C4-2B (cell line): ENCODE measurements around the gene HSF5.

ENCODE experiments used
- H3K27ac ChIP-seq: fragments of 450-650 bp; 2 replicates; pipeline ENCODE4 v1.5.1; 2017
- ZFX ChIP-seq: fragments of 450-650 bp; IDR thresholded peaks from 2 replicates; pipeline ENCODE4 v1.6.1; 2017
- TF ChIP-seq, protein P1 (sequence below): fragments of 450-650 bp; conservative IDR thresholded peaks from 2 replicates; pipeline ENCODE4 v1.5.1; 2017; ENCODE audit warnings: mild to moderate bottlenecking

Gene HSF5

DNA sequence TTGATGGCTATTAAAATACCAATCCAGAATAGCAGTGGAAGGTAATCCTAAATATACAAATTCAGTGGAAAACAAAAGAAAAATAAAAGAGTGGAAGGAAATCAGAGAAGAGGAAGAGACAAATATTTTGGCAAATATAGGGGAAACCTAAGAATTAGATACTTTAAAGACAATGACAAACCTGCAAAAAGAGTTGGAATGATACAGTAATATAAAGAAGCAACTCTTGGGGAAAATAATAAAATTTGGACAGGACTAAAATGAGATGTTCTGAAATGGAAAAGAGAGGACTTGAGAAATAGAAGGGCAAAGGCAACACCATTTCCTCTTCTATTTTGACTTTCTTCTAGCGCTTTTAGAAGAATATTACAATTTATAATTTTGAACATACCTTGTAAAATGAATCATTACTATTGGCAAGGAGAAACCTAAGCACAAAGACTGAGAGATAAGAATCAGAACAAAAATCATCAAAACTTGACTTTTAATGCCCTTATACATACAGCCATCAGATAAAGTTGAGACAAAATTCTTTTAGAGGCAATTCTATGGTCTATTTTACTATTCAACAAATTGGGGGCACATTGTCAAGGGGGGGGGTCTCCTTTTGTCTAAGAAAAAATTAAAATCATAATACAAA lies 76.0 kb downstream of the HSF5 start:
- TF ChIP-seq ZFX: no peak
- TF ChIP-seq, protein P1, sequence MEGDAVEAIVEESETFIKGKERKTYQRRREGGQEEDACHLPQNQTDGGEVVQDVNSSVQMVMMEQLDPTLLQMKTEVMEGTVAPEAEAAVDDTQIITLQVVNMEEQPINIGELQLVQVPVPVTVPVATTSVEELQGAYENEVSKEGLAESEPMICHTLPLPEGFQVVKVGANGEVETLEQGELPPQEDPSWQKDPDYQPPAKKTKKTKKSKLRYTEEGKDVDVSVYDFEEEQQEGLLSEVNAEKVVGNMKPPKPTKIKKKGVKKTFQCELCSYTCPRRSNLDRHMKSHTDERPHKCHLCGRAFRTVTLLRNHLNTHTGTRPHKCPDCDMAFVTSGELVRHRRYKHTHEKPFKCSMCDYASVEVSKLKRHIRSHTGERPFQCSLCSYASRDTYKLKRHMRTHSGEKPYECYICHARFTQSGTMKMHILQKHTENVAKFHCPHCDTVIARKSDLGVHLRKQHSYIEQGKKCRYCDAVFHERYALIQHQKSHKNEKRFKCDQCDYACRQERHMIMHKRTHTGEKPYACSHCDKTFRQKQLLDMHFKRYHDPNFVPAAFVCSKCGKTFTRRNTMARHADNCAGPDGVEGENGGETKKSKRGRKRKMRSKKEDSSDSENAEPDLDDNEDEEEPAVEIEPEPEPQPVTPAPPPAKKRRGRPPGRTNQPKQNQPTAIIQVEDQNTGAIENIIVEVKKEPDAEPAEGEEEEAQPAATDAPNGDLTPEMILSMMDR: no peak
- H3K27ac ChIP-seq: no peak overlapping the region

DNA sequence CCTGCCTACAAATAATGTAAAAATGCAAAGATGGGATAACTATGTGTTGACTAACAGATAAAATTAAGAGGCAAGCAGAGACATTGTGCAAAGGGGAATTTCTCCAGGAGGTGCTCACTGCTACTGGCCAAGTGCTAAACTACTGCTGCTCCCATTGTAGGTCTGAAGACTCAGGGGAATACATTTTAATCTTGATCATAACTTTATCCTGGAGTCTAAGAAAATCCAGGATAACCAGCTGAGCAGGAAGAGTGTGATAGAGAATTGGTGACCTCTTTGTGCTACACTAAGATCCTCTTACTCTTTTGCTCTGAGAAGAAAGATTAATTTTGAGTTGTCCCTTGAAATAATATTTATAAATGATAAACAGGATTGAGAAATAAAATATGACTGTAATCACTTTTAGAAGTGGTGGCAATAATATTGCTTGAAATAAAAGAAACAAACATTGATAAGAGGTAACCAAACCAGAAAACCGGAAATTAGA lies 76.8 kb downstream of the HSF5 start:
- TF ChIP-seq ZFX: no peak
- TF ChIP-seq, protein P1: no peak
- H3K27ac ChIP-seq: no peak overlapping the region

DNA sequence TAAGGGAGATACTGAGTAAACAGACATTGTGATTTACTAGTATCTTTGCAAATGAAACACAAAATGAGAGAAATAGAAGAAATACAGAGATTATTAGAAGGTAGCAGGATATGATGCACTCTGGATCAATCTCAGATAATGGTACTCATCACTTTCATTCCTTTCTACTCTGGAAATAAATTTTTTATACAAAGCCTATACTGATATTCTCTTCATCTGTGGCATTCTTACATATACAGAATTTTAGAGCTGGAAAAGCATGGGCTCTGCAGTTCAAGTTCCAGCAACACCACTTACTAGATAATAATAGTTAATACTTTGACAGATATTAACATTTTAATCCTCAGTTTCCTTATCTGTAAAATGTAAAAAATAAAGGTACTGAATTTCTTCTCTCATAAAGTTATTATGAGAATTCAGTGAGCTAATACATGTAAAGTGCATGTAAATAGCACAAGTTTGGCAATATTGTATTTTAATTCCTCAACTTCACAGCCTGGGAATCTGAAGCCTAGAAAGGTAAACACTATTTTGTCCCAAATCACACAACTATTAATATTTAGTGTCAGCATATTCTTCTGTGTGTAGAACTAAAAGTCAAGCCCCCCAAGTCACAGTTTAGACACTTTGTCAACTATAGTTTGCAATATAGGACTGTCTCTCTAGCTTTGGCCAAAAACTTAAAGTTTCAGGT lies 77.3 kb downstream of the HSF5 start:
- no peak overlapping the region for H3K27ac ChIP-seq
- TF ChIP-seq, protein P1: no peak
- TF ChIP-seq ZFX: no peak

DNA sequence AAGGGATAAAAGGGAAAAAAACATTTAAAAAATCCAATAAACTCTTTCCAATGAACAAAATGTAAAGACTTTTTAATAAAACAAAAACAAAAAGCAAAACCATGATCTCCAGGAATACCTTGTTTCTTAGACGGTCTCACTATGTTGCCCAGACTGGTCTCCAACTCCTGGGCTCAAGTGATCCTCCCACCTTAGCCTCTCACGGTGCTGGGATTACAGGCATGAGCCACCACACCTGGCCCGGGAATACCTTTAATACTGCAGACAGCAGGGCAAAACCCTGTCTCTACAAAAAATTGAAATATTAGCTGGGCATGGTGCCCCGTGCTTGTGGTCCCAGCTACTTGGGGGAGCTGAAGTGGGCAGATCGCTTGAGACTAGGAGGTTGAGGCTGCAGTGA lies 78.8 kb downstream of the HSF5 start:
- TF ChIP-seq, protein P1: no peak
- TF ChIP-seq ZFX: no peak
- no peak overlapping the region for H3K27ac ChIP-seq

DNA sequence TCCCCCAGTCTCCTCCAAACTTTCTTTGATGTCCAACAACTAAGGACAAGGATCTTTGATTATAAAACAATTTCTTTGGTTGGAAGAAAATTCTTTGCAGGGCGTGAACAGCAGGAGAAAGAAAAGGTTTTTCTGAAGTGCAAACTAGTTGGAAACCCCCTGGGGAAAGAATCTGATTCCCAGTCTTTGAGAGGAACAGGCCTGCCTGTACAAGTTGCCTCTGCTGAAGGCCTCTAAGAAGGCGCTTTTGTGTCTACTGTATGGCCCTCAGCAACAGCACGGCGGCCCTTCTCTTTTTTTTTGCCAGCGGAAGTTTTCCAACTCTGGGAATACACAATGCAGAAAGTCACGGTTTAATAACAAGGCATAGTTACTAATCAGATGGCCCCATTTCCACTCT lies 84.9 kb downstream of the HSF5 start:
- no peak for TF ChIP-seq ZFX
- TF ChIP-seq, protein P1: no peak

DNA sequence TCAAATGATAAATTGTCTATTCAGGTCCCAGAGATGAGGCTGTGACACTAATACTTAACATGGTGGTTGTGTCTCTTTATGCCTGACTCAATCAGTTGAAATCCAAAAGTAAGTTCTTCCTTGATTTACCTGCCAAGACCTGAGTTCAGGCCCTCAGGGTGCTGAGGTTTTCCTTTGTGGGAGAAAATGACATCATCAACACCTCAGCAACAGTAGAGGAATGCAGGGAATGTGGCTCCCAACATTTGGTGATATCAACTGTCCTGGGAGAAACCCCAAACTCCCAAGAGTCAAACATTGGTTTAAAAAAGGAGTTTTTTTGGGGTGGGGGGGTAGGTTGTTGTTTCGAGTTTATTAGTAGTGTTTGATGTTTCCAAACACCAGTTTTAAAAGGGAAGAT lies 85.5 kb downstream of the HSF5 start:
- no peak overlapping the region for H3K27ac ChIP-seq
- TF ChIP-seq ZFX: no peak
- TF ChIP-seq, protein P1: no peak

More for the DNA sequence above, 84.9 kb downstream of the HSF5 start:
- H3K27ac ChIP-seq: no peak overlapping the region

DNA sequence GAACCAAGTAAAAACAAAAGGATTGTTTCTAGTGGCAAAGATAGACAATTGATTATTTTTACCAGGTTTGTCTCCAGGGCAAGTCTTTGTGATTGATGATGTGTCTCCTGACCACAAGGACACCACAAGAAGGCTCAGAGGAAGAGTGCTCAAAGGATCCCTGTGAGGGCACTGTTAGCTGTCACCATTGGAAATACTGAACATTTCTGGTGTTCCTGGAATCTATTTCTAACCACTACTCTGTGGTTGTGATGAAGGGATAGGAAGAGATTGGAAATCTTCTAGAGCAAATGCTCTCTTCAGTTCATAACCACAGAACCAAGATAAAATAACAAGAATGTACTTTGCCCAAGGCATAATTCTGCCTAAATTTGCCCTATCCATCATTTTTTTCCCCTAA lies 86.2 kb downstream of the HSF5 start:
- no peak overlapping the region for H3K27ac ChIP-seq
- TF ChIP-seq, protein P1: no peak
- TF ChIP-seq ZFX: no peak
